ENCODE measurements around the gene MICU1.

DNA sequence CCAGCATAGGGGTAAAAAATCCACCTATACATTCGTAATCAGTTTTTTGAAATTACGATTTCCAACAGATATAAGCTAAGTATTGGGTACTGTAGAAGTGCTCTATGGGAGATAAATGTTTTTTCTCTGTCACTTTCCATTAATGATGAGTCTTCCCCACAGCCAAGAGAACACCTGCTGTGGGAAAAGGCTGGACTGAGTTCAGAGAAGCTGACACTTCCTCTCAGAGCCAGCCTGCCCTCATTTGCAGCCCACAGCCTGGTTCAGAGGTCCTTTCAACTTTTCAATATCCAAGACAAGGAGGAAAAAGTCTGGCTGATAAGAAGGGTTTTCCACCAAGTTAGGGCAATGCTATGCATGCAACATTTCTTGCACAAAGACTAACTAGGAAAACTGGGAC lies 206.6 kb downstream of the MICU1 start:
- TF ChIP-seq, protein P1, sequence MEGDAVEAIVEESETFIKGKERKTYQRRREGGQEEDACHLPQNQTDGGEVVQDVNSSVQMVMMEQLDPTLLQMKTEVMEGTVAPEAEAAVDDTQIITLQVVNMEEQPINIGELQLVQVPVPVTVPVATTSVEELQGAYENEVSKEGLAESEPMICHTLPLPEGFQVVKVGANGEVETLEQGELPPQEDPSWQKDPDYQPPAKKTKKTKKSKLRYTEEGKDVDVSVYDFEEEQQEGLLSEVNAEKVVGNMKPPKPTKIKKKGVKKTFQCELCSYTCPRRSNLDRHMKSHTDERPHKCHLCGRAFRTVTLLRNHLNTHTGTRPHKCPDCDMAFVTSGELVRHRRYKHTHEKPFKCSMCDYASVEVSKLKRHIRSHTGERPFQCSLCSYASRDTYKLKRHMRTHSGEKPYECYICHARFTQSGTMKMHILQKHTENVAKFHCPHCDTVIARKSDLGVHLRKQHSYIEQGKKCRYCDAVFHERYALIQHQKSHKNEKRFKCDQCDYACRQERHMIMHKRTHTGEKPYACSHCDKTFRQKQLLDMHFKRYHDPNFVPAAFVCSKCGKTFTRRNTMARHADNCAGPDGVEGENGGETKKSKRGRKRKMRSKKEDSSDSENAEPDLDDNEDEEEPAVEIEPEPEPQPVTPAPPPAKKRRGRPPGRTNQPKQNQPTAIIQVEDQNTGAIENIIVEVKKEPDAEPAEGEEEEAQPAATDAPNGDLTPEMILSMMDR (IDR thresholded peaks at IDR 0.05), result no peak
- TF ChIP-seq EZH2 (IDR thresholded peaks at IDR 0.05), result no peak

Measured in neural progenitor cell (in vitro differentiated cells).